HG03196 (cell line): ENCODE measurements around the gene EXOC5.
A peak's percentile ranks its signal among the peaks of the same experiment; 100 is the strongest.

ENCODE experiments used
- ATAC-seq: cut with Tn5 transposase; IDR thresholded peaks from one replicate; pipeline ENCODE4 v1.9.1; 2021; ENCODE audit not compliant: unreplicated experiment

EXOC5 gene

GRCh38 chr14:57268161-57269069 lies at the start of gene EXOC5, which contains the start of gene AP5M1:
EXOC5 (minus strand) TSS chr14:57268905; CDS start chr14:57268648, 257 bp downstream.
AP5M1 (plus strand) TSS chr14:57268971; CDS start chr14:57269315, 344 bp downstream.
- ATAC-seq, result peak; percentile 88

GRCh38 chr14:57317248-57317833 lies 48.6 kb upstream of the EXOC5 start:
- no peak for ATAC-seq

GRCh38 chr14:57314396-57315089 lies 45.8 kb upstream of the EXOC5 start:
- ATAC-seq, result no peak

GRCh38 chr14:57302883-57303282 lies 34.2 kb upstream of the EXOC5 start:
- ATAC-seq, result no peak

GRCh38 chr14:57299511-57299910 lies 30.8 kb upstream of the EXOC5 start:
- no peak for ATAC-seq

- ATAC-seq, result no peak
Measured at GRCh38 chr14:57297852-57298251, 29.1 kb upstream of the EXOC5 start.

- ATAC-seq, result no peak
Measured at GRCh38 chr14:57295239-57295638, 26.5 kb upstream of the EXOC5 start.

- ATAC-seq, result no peak
Measured at GRCh38 chr14:57293866-57294837, 25.4 kb upstream of the EXOC5 start.

- ATAC-seq, result no peak
Measured at GRCh38 chr14:57291692-57292647, 23.3 kb upstream of the EXOC5 start.

GRCh38 chr14:57290751-57291150 lies 22.0 kb upstream of the EXOC5 start:
- ATAC-seq, result no peak

GRCh38 chr14:57287745-57288144 lies 19.0 kb upstream of the EXOC5 start:
- ATAC-seq, result no peak

- ATAC-seq, result no peak
Measured at GRCh38 chr14:57277062-57277461, 8.4 kb upstream of the EXOC5 start.

- no peak for ATAC-seq
Measured at GRCh38 chr14:57275023-57275664, 6.4 kb upstream of the EXOC5 start.

- ATAC-seq, result no peak
Measured at GRCh38 chr14:57274551-57274950, 5.8 kb upstream of the EXOC5 start.

GRCh38 chr14:57273236-57273635 lies 4.5 kb upstream of the EXOC5 start:
- ATAC-seq, result no peak

GRCh38 chr14:57266065-57266464 lies 2.6 kb downstream of the EXOC5 start:
- no peak for ATAC-seq

GRCh38 chr14:57262117-57262516 lies 6.6 kb downstream of the EXOC5 start:
- no peak for ATAC-seq

GRCh38 chr14:57261604-57262003 lies 7.1 kb downstream of the EXOC5 start:
- no peak for ATAC-seq

- ATAC-seq, result no peak
Measured at GRCh38 chr14:57259672-57260071, 9.0 kb downstream of the EXOC5 start.
